Astrocyte (in vitro differentiated cells and primary cell): ENCODE measurements around the gene RPS6KA3. TPM values are rescaled to one million over a fixed set of nuclear protein-coding genes. Genes with fewer than 3 reads are reported as not detected.
A peak's percentile ranks its signal among the peaks of the same experiment; 100 is the strongest.
"Not testable (repeated sequence)": the region's sequence is repeated elsewhere in the genome, so short reads cannot be mapped to it uniquely, and the experiment has no call there.

ENCODE experiments used
- DNase-seq: peaks from one replicate; pipeline ENCODE4 v3.0.0-alpha.2; 2010; ENCODE audit warnings: low read depth
- FAIRE-seq: peaks from 2 replicates; lab custom pipeline; 2011; peaks lifted over from hg19 to GRCh38; lab: Jason Lieb, UNC
- H2AFZ ChIP-seq: 2 replicates; pipeline ENCODE4 v1.6.0; 2012; ENCODE audit warnings: low read depth, low read length, inconsistent platforms
- H3K27ac ChIP-seq: 2 replicates; pipeline ENCODE4 v1.5.1; 2011; ENCODE audit warnings: low read depth, low read length, inconsistent platforms
- H3K27me3 ChIP-seq: 2 replicates; pipeline ENCODE4 v1.6.0; 2011; ENCODE audit warnings: low read length, inconsistent platforms; ENCODE audit not compliant: insufficient read depth
- H3K36me3 ChIP-seq: 2 replicates; pipeline ENCODE4 v1.5.1; 2011; ENCODE audit warnings: low read length, inconsistent platforms; ENCODE audit not compliant: insufficient read depth
- H3K4me1 ChIP-seq: 2 replicates; pipeline ENCODE4 v1.5.1; 2011; ENCODE audit warnings: low read length, inconsistent platforms; ENCODE audit not compliant: insufficient read depth
- H3K4me2 ChIP-seq: 2 replicates; pipeline ENCODE4 v1.6.0; 2012; ENCODE audit warnings: low read length, inconsistent platforms
- H3K4me3 ChIP-seq: 2 replicates; pipeline ENCODE4 v1.5.1; 2011; ENCODE audit warnings: low read depth, mild to moderate bottlenecking, low read length, inconsistent platforms; ENCODE audit not compliant: insufficient read depth
- H3K79me2 ChIP-seq: 2 replicates; pipeline ENCODE4 v1.6.0; 2012; ENCODE audit warnings: mild to moderate bottlenecking, low read length, inconsistent platforms; ENCODE audit not compliant: insufficient read depth
- H3K9ac ChIP-seq: 2 replicates; pipeline ENCODE4 v1.6.0; 2012; ENCODE audit warnings: mild to moderate bottlenecking, low read length, inconsistent platforms
- H3K9me3 ChIP-seq: 2 replicates; pipeline ENCODE4 v1.5.1; 2012; ENCODE audit warnings: low read depth, mild to moderate bottlenecking, low read length, inconsistent platforms; ENCODE audit not compliant: insufficient read depth
- H4K20me1 ChIP-seq: 2 replicates; pipeline ENCODE4 v1.6.0; 2012; ENCODE audit warnings: low read length, inconsistent platforms; ENCODE audit not compliant: insufficient read depth
- H3K27ac Mint-ChIP-seq: one replicate; pipeline ENCODE4 v1.8.0; 2021; ENCODE audit warnings: mild to moderate bottlenecking, mixed read lengths; ENCODE audit not compliant: unreplicated experiment
- H3K27me3 Mint-ChIP-seq: one replicate; pipeline ENCODE4 v1.8.0; 2021; ENCODE audit warnings: low read depth, mixed read lengths; ENCODE audit not compliant: unreplicated experiment
- H3K36me3 Mint-ChIP-seq: one replicate; pipeline ENCODE4 v1.8.0; 2021; ENCODE audit warnings: low read depth, mixed read lengths; ENCODE audit not compliant: unreplicated experiment
- H3K4me1 Mint-ChIP-seq: one replicate; pipeline ENCODE4 v1.8.0; 2021; ENCODE audit warnings: low read depth, mixed read lengths; ENCODE audit not compliant: unreplicated experiment
- H3K4me3 Mint-ChIP-seq: one replicate; pipeline ENCODE4 v1.8.0; 2021; ENCODE audit warnings: mild to moderate bottlenecking, moderate library complexity, mixed read lengths; ENCODE audit not compliant: unreplicated experiment
- H3K9me3 Mint-ChIP-seq: one replicate; pipeline ENCODE4 v1.8.0; 2021; ENCODE audit warnings: mild to moderate bottlenecking, mixed read lengths; ENCODE audit not compliant: unreplicated experiment
- CTCF ChIP-seq: IDR thresholded peaks from 2 replicates; pipeline ENCODE4 v1.5.1; 2011; ENCODE audit warnings: low read depth, mild to moderate bottlenecking, inconsistent platforms, low read length, moderate library complexity; ENCODE audit not compliant: insufficient read depth
- EZH2 ChIP-seq: IDR thresholded peaks from 2 replicates; pipeline ENCODE4 v1.6.1; 2012; ENCODE audit warnings: mild to moderate bottlenecking, low read length, inconsistent platforms; ENCODE audit not compliant: insufficient read depth
- total RNA-seq: library from RNA; stranded (reverse); gene quantifications from 2 replicates; pipeline ENCODE4 v1.2.1, GENCODE V29; 2021

Gene RPS6KA3
- total RNA-seq, 1 donor from 2014 or later, result 34.3 TPM

DNA sequence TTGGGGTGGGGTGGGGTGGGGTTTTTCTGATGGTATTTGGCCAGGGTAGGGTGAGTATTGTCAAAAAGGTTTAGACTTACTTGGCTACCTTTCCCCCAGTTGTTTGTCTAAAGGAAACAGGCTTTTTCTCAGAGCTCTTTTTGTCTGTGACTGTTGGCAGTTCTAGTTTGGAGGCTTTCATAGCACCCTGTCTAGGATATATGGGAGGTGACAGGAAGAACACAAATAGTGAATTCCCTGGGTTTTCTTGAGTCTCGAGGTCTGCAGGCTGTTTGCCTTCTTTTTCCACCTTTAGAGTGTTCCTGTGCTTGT, 13.5 kb downstream of the RPS6KA3 start:
- no peak overlapping the region for H3K4me2 ChIP-seq
- peaks cover 1% of the 10 kb centered on the region for H3K4me1 Mint-ChIP-seq
- H3K4me3 ChIP-seq, result no peak overlapping the region
- no peak overlapping the region for H3K4me3 Mint-ChIP-seq
- peaks cover 50% of the 10 kb centered on the region for H3K79me2 ChIP-seq
- H4K20me1 ChIP-seq, result peaks cover 17% of the 10 kb centered on the region
- H3K9ac ChIP-seq, result no peak overlapping the region
- peaks cover 2% of the 10 kb centered on the region for H3K36me3 Mint-ChIP-seq
- no peaks in the 10 kb centered on the region for H3K27me3 Mint-ChIP-seq
- no peaks in the 10 kb centered on the region for H3K4me1 ChIP-seq
- peak; percentile 5 for FAIRE-seq
- H3K27me3 ChIP-seq, result no peaks in the 10 kb centered on the region
- no peak overlapping the region for H3K27ac ChIP-seq
- no peak overlapping the region for H3K27ac Mint-ChIP-seq
- DNase-seq, result no peak
- no peaks in the 10 kb centered on the region for H3K9me3 ChIP-seq
- H3K36me3 ChIP-seq, result no peaks in the 10 kb centered on the region
- H3K9me3 Mint-ChIP-seq, result no peaks in the 10 kb centered on the region
- no peak for TF ChIP-seq EZH2
- TF ChIP-seq CTCF, result no peak
- no peak overlapping the region for H2AFZ ChIP-seq

DNA sequence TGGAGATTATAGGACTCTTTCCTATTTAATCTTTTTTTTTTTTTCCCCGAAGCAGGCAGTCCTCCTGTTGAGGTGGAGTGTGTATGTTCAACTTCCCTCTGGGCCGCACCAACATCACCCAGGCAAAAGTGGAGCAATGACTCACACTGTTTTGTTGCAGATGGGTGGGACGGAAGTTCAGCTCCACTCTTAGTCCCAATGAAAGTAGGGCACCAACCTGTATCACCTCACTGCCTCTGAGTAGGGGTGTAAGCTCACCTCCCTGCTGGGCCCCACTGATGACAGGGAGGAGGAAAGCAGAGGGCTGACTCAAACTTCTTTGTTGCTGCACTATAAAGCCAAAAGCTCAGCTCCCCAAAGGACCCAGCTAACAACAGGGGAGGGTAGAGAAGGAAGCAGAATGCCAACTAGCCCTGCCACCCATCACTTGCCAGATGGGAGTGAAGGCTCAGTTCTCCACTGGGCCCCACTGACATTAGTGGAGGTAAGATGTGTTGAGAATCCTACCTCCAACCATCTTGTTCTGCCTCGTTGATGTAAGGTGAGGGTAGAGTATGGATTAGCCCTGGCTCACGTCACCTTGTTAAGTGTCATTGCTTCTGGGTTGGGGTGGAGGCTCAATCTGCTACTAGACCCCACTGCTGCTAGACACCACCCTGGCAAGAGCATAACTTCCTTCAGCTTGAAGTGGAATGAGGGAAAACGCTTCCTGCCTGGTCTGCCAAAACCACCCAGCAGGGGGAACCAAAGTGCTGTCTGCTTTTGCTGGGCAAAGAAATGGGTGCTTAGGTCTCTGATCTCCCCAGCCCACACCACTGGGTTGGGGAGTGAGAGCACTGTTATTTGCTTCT, 14.1 kb downstream of the RPS6KA3 start:
- no peaks in the 10 kb centered on the region for H3K27me3 Mint-ChIP-seq
- no peak overlapping the region for H3K4me3 Mint-ChIP-seq
- H3K9me3 Mint-ChIP-seq, result no peaks in the 10 kb centered on the region
- H3K4me3 ChIP-seq, result no peak overlapping the region
- peak; percentile 52 for TF ChIP-seq CTCF
- no peak for TF ChIP-seq EZH2
- peaks cover 1% of the 10 kb centered on the region for H3K4me1 Mint-ChIP-seq
- DNase-seq (peak; percentile 19), FAIRE-seq (peak; percentile 81)
- no peak overlapping the region for H3K27ac ChIP-seq
- no peaks in the 10 kb centered on the region for H3K27me3 ChIP-seq
- no peak overlapping the region for H3K27ac Mint-ChIP-seq
- H3K9ac ChIP-seq, result no peak overlapping the region
- H2AFZ ChIP-seq, result no peak overlapping the region
- H4K20me1 ChIP-seq, result peaks cover 17% of the 10 kb centered on the region
- H3K4me2 ChIP-seq, result no peak overlapping the region
- no peaks in the 10 kb centered on the region for H3K36me3 ChIP-seq
- peaks cover 47% of the 10 kb centered on the region for H3K79me2 ChIP-seq
- peaks cover 2% of the 10 kb centered on the region for H3K36me3 Mint-ChIP-seq
- H3K9me3 ChIP-seq, result no peaks in the 10 kb centered on the region
- no peaks in the 10 kb centered on the region for H3K4me1 ChIP-seq

DNA sequence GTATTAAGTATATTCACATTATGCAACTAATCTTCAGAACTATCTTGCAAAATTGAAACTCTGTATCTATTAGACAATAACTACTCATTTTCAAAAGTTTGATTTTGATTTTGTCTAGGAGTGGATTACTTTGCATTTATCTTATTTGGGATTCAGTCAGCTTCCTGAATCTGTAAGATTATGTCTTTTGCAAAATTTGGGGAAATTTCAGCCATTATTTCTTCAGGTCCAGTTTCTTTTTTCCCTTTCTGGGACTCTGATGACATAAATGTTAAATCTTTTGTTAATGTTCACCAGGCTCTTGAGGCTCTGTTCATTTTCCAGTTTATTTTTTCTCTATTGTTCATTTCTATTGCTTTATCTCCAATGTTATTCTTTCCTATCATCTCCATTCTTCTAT, 15.0 kb downstream of the RPS6KA3 start:
- FAIRE-seq, result peak; percentile 70
- no peak overlapping the region for H3K4me3 Mint-ChIP-seq
- no peak overlapping the region for H3K27ac Mint-ChIP-seq
- no peaks in the 10 kb centered on the region for H3K36me3 ChIP-seq
- TF ChIP-seq EZH2, result no peak
- no peak for TF ChIP-seq CTCF
- H3K36me3 Mint-ChIP-seq, result peaks cover 2% of the 10 kb centered on the region
- H3K79me2 ChIP-seq, result peaks cover 44% of the 10 kb centered on the region
- no peaks in the 10 kb centered on the region for H3K27me3 Mint-ChIP-seq
- no peaks in the 10 kb centered on the region for H3K9me3 ChIP-seq
- H3K9me3 Mint-ChIP-seq, result no peaks in the 10 kb centered on the region
- H3K4me1 Mint-ChIP-seq, result peaks cover 1% of the 10 kb centered on the region
- H3K4me2 ChIP-seq, result no peak overlapping the region
- no peak overlapping the region for H2AFZ ChIP-seq
- H3K27ac ChIP-seq, result no peak overlapping the region
- no peak overlapping the region for H3K4me3 ChIP-seq
- DNase-seq, result no peak
- no peak overlapping the region for H3K9ac ChIP-seq
- peaks cover 17% of the 10 kb centered on the region for H4K20me1 ChIP-seq
- H3K4me1 ChIP-seq, result no peaks in the 10 kb centered on the region
- no peaks in the 10 kb centered on the region for H3K27me3 ChIP-seq

DNA sequence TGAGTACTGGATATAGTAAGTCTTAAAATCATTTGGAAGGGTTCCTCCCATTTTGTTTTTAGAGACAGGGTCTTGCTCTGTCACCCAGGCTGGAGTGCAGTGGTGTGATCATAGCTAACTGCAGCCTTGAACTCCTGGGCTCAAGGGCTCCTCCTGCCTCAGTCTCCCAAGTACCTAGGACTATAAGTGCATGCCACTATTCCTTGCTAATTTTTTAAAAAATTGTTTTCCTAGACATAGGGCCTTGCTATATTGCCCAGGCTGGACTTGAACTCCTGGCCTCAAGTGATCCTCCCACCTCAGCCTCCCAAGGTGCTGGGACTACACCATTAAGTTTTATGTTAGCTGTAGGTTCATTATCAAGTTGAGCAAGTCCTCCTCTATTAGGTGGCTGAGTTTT, 16.6 kb downstream of the RPS6KA3 start:
- not testable (repeated sequence) for H3K27me3 Mint-ChIP-seq, H3K4me2 ChIP-seq, H3K9ac ChIP-seq, H2AFZ ChIP-seq, H3K27me3 ChIP-seq, DNase-seq, H3K27ac Mint-ChIP-seq, H3K4me1 ChIP-seq, FAIRE-seq, H3K4me3 Mint-ChIP-seq, H3K4me3 ChIP-seq, H3K36me3 Mint-ChIP-seq, H3K9me3 ChIP-seq, H3K36me3 ChIP-seq, H3K27ac ChIP-seq, H3K9me3 Mint-ChIP-seq, H3K4me1 Mint-ChIP-seq
- peaks cover 57% of the 10 kb centered on the region for H3K79me2 ChIP-seq
- H4K20me1 ChIP-seq, result peaks cover 17% of the 10 kb centered on the region
